Measurements from ENCODE around the gene EFNA1.
"Not testable (repeated sequence)": the region's sequence is repeated elsewhere in the genome, so short reads cannot be mapped to it uniquely, and the experiment has no call there.

Gene EFNA1

DNA sequence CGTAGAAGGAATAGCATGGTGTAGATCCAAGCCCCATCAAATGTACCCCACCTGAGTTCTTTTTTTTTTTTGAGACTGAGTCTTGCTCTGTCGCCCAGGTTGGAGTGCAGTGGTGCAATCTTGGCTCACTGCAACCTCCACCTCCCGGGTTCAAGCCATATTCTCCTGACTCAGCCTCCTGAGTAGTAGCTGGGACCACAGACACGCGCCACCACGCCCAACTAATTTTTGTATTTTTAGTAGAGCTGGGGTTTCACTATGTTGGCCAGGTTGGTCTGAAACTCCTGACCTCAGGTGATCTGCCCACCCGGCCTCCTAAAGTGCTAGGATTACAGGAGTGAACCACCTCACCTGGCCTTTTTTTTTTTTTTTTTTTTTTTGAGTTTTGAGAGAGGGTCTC, 9.6 kb upstream of the EFNA1 start:
- H3K36me3 ChIP-seq (ENCODE audit: control insufficient read depth, insufficient read depth, low read length); H3K9ac ChIP-seq (ENCODE audit: low read depth, low read length); H3K9me3 ChIP-seq (ENCODE audit: control insufficient read depth, insufficient read depth, low read length); H3K4me3 ChIP-seq (ENCODE audit: low read depth, low read length); H3K4me1 ChIP-seq (ENCODE audit: control insufficient read depth, insufficient read depth, low read length): not testable (repeated sequence)
- peaks cover 20% of the 10 kb centered on the region for H3K27me3 ChIP-seq (ENCODE audit: control insufficient read depth, insufficient read depth, low read length)

DNA sequence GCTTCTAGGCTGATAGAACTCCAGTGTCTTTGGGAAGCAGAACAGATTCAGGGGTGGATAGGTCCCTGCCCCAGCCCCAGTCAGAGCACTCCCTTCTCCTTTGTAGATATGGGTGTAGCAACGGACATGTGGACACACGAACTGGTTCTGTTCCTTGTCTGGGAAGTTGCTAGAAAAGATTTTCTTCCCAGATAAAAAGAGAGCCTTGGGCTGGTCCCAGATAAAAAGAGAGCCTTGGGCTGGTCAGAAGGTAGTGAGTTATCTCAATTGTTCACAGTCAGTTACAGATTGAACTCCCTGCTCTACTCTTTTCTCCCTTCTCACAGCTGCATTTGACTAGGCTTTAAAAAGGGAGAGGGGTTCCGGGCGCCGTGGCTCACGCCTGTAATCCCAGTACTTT, 7.4 kb upstream of the EFNA1 start:
- H3K9me3 ChIP-seq (ENCODE audit: control insufficient read depth, insufficient read depth, low read length): no peaks in the 10 kb centered on the region
- no peaks in the 10 kb centered on the region for H3K36me3 ChIP-seq (ENCODE audit: control insufficient read depth, insufficient read depth, low read length)
- no peak overlapping the region for H3K4me3 ChIP-seq (ENCODE audit: low read depth, low read length)
- peaks cover 7% of the 10 kb centered on the region for H3K4me1 ChIP-seq (ENCODE audit: control insufficient read depth, insufficient read depth, low read length)
- H3K27me3 ChIP-seq (ENCODE audit: control insufficient read depth, insufficient read depth, low read length): peaks cover 35% of the 10 kb centered on the region
- H3K9ac ChIP-seq (ENCODE audit: low read depth, low read length): no peak overlapping the region

DNA sequence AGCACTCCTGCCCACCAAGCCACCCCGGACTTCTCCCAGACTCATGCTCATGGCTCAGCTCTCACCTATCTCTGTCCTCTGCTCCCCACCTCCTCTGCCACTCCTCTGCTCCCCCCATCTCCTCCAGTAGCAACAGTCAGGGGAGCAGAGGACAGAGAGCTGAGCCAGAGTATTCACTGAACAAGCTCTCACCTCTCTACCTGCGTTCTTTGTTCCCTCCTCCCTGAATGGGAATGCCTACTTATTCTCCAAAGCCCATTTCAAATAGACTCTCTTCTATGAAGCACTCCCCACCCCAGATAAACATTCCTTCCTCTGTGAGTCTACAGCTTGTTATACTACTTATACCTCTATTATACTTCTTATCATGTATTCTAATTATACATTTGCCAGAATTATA, 6.4 kb upstream of the EFNA1 start:
- Histone ChIP-seq H3K36me3 (ENCODE audit: control insufficient read depth, insufficient read depth, low read length) (no peaks in the 10 kb centered on the region), H3K9me3 (ENCODE audit: control insufficient read depth, insufficient read depth, low read length) (no peaks in the 10 kb centered on the region), H3K4me3 (ENCODE audit: low read depth, low read length) (no peak overlapping the region), H3K9ac (ENCODE audit: low read depth, low read length) (no peak overlapping the region), H3K4me1 (ENCODE audit: control insufficient read depth, insufficient read depth, low read length) (peaks cover 10% of the 10 kb centered on the region), H3K27me3 (ENCODE audit: control insufficient read depth, insufficient read depth, low read length) (peaks cover 44% of the 10 kb centered on the region)

DNA sequence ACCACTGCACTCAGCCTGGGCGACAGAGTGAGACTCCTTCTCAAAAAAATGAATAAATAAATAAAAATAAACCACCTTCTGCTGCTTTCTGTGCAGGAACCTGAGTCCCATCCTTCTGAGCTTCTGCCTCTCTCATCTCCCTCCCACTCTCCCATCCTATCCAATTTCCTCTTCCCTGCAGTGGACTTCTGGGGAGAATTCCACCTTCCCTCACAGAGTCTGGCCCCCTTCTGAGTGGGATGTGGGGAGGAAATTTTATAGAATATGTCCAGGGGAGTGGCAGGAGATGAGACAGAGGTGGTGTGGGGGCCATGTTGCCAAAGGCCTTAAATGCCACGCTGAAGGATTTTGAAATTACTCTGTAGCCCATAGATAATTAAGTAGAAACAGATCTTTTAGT, 5.4 kb upstream of the EFNA1 start:
- peaks cover 13% of the 10 kb centered on the region for H3K4me1 ChIP-seq (ENCODE audit: control insufficient read depth, insufficient read depth, low read length)
- no peak overlapping the region for H3K9ac ChIP-seq (ENCODE audit: low read depth, low read length)
- H3K27me3 ChIP-seq (ENCODE audit: control insufficient read depth, insufficient read depth, low read length): peaks cover 55% of the 10 kb centered on the region
- no peaks in the 10 kb centered on the region for H3K9me3 ChIP-seq (ENCODE audit: control insufficient read depth, insufficient read depth, low read length)
- H3K36me3 ChIP-seq (ENCODE audit: control insufficient read depth, insufficient read depth, low read length): no peaks in the 10 kb centered on the region
- no peak overlapping the region for H3K4me3 ChIP-seq (ENCODE audit: low read depth, low read length)

DNA sequence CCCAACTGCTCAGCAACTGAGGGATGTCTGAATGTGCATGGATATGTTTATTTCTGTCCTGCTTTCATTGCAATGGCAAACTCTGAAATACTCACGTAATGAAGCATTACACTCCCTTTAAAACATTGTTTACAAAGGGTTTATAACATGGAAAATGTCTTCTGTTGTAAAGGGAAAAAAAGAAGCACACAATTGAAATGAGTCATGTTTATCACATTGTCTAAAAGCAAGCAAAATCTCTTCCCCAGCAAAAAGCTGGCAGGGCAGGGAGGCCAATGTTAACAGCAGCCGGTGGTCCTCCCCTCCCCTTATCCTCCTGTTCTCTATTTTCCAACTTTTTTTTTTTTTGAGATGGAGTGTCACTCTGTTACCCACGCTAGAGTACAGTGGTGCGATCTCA, 3.9 kb upstream of the EFNA1 start:
- Histone ChIP-seq H3K27me3 (ENCODE audit: control insufficient read depth, insufficient read depth, low read length) (peaks cover 65% of the 10 kb centered on the region), H3K36me3 (ENCODE audit: control insufficient read depth, insufficient read depth, low read length) (no peaks in the 10 kb centered on the region), H3K9me3 (ENCODE audit: control insufficient read depth, insufficient read depth, low read length) (no peaks in the 10 kb centered on the region), H3K9ac (ENCODE audit: low read depth, low read length) (no peak overlapping the region), H3K4me1 (ENCODE audit: control insufficient read depth, insufficient read depth, low read length) (peaks cover 21% of the 10 kb centered on the region), H3K4me3 (ENCODE audit: low read depth, low read length) (no peak overlapping the region)

DNA sequence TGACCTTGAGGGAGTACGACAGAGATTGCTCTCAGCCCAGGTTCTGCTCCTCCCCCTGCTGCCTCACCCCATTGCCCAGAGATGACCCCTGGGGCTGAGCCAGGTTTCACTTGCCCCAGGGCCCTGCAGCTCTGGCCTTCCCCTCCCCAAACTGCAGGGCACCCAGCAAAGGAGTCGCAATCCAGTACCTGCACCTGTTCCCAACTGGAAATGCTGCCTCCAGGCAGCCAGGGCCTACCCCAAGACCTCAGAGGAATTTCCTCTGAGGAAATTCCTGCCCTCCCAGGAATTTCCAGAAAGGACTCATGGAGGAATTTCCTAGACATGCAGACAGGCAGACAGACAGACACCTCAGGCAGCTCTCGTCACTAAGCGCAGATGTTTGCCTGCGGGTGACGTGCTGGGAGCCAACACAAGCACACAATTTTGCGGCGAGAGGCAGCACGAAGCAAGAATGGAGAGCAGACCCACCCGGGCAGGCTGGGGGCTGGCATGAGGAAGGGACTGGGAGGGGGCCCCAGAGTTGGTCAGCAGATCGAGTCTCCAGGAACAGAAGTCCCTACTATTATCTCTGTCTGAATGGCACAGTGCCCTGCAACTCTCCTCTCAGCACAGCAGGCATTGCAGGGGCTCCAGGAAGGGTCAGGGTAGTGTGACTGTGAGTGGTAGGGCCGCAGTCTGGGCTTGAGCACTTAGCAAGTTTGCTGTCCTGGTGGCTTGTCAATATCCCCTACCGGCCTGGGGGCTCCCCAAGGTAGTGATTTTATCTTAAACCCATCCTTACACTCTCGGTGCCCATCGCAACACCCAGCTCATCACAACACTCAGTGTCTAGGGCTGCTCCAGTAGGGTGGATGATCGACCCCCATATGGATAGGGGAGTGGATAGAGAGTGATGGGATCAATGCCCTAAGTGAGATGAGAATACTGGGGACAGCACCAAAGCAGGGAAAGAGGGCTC, 2.9 kb upstream of the EFNA1 start:
- Histone ChIP-seq H3K9ac (ENCODE audit: low read depth, low read length) (no peak overlapping the region), H3K4me1 (ENCODE audit: control insufficient read depth, insufficient read depth, low read length) (peaks cover 25% of the 10 kb centered on the region), H3K4me3 (ENCODE audit: low read depth, low read length) (peak overlapping the region; percentile 87), H3K36me3 (ENCODE audit: control insufficient read depth, insufficient read depth, low read length) (no peaks in the 10 kb centered on the region), H3K27me3 (ENCODE audit: control insufficient read depth, insufficient read depth, low read length) (peaks cover 70% of the 10 kb centered on the region), H3K9me3 (ENCODE audit: control insufficient read depth, insufficient read depth, low read length) (no peaks in the 10 kb centered on the region)

DNA sequence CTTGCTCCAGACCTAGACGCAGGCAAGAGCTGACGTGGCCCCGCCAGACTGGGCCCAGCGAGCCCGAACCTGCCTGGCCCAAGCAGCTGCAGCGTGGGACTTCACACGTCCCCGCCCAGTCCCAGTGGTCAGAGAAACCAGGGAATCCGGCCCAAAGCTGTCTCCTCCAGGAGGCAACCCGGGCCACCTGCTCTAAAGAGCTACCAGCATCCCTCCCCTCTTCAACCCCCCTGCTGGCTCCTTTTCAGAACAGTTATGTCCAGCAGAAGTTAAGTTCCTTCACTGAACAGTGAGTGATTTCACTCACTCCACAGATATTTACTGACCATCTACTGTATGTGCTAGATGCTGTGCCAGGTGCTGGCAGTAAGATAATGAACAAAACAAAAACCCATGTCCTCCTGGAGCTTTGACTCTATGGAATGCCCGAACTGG, 2.1 kb upstream of the EFNA1 start:
- peak overlapping the region; percentile 87 for H3K4me3 ChIP-seq (ENCODE audit: low read depth, low read length)
- H3K27me3 ChIP-seq (ENCODE audit: control insufficient read depth, insufficient read depth, low read length): peaks cover 68% of the 10 kb centered on the region
- peaks cover 30% of the 10 kb centered on the region for H3K4me1 ChIP-seq (ENCODE audit: control insufficient read depth, insufficient read depth, low read length)
- no peaks in the 10 kb centered on the region for H3K9me3 ChIP-seq (ENCODE audit: control insufficient read depth, insufficient read depth, low read length)
- H3K36me3 ChIP-seq (ENCODE audit: control insufficient read depth, insufficient read depth, low read length): no peaks in the 10 kb centered on the region
- no peak overlapping the region for H3K9ac ChIP-seq (ENCODE audit: low read depth, low read length)

DNA sequence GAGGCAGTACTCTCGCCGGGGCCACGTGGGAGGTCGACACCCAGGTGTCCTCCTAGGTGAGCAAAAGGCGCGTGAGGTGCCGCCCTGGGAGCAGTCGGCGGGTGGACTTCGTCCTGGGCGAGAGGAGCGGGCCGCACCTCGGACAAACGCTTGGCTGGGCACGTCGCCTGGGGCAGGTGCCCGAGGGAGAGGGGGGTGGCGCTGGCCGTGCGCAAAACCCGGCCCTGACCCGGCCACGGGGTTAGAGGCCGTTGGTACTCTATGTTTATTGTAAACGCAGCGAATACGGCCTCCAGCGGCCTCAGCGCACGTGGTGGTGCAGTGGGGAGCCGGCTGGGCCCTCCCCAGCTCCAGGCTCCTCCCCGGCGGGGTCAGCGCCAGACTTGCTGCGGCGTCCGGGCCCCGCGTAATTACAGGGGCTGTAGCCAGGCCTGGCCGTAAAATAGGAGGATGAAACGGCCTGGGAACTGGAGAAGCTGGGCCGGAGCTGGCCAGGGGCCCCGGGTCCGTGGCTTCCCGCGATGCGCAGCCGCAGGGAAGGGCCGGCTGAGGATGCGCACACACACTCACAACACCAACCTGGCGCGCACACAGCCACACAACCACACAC, 1.6 kb upstream of the EFNA1 start:
- Histone ChIP-seq H3K9me3 (ENCODE audit: control insufficient read depth, insufficient read depth, low read length) (no peaks in the 10 kb centered on the region), H3K27me3 (ENCODE audit: control insufficient read depth, insufficient read depth, low read length) (peaks cover 66% of the 10 kb centered on the region), H3K36me3 (ENCODE audit: control insufficient read depth, insufficient read depth, low read length) (no peaks in the 10 kb centered on the region), H3K4me1 (ENCODE audit: control insufficient read depth, insufficient read depth, low read length) (peaks cover 32% of the 10 kb centered on the region), H3K9ac (ENCODE audit: low read depth, low read length) (no peak overlapping the region), H3K4me3 (ENCODE audit: low read depth, low read length) (peak overlapping the region; percentile 87)

DNA sequence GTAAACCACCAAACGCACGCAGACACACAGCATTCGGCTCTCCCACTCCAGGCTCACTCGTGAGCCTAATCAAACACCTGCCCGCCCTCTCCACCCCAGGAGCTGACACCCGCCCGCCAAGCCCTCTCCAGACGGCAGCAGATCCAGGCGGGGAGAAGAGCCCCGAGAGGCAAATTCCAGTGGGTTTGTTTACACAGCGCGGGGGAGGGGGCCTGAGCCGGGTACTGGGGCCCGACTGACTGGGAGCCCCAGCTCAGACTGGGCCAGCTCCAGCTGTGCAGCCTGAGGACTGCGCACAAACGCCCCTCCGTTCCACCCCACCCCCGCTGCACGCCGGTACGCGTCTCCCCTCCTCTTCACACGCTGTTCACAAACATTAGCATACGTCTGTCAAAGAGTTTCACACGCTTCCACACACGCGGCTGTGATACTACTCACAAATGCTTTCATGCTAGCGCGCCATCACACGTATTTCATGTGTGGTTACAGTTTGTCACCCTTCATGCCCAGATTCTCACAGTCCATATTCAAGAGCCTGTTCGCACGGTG, 1.0 kb upstream of the EFNA1 start:
- peak overlapping the region; percentile 87 for H3K4me3 ChIP-seq (ENCODE audit: low read depth, low read length)
- peaks cover 68% of the 10 kb centered on the region for H3K27me3 ChIP-seq (ENCODE audit: control insufficient read depth, insufficient read depth, low read length)
- H3K9me3 ChIP-seq (ENCODE audit: control insufficient read depth, insufficient read depth, low read length): no peaks in the 10 kb centered on the region
- H3K36me3 ChIP-seq (ENCODE audit: control insufficient read depth, insufficient read depth, low read length): no peaks in the 10 kb centered on the region
- no peak overlapping the region for H3K9ac ChIP-seq (ENCODE audit: low read depth, low read length)
- H3K4me1 ChIP-seq (ENCODE audit: control insufficient read depth, insufficient read depth, low read length): peaks cover 32% of the 10 kb centered on the region

DNA sequence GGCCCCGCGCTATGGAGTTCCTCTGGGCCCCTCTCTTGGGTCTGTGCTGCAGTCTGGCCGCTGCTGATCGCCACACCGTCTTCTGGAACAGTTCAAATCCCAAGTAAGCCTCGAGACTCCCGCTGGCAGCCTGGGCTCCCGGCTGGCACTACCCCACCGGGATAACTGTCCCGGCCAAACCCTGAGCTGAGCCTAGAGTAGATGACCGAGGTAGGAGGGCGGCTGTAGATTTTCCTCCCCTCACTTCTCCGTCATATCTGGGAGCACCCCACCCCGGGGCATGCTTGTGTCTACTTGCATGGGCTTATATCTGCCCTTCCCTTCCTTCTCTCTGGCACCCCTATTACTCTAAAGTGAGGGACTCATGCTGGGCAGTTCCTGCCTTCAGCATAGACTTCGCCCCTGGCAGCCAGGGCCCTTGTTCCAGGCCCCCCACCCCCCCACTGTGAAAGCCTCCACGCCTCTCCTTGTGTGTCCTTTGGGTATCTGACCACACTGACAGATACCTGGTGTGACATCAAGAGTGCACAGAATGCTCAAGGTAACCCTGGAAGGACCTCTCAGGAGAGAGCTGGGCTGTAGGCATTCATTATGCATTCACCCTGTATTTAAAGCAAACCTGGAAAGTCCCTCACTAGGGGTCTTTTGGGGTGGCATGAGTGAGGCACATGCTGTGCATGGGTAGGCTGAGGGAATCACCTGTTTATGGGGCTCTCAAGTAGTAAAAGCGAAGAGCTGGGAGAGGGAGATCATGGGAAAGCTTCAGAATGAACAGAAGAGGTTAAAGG, 485 bp downstream of the EFNA1 start:
- H3K27me3 ChIP-seq (ENCODE audit: control insufficient read depth, insufficient read depth, low read length): peaks cover 68% of the 10 kb centered on the region
- no peaks in the 10 kb centered on the region for H3K9me3 ChIP-seq (ENCODE audit: control insufficient read depth, insufficient read depth, low read length)
- peaks cover 32% of the 10 kb centered on the region for H3K4me1 ChIP-seq (ENCODE audit: control insufficient read depth, insufficient read depth, low read length)

DNA sequence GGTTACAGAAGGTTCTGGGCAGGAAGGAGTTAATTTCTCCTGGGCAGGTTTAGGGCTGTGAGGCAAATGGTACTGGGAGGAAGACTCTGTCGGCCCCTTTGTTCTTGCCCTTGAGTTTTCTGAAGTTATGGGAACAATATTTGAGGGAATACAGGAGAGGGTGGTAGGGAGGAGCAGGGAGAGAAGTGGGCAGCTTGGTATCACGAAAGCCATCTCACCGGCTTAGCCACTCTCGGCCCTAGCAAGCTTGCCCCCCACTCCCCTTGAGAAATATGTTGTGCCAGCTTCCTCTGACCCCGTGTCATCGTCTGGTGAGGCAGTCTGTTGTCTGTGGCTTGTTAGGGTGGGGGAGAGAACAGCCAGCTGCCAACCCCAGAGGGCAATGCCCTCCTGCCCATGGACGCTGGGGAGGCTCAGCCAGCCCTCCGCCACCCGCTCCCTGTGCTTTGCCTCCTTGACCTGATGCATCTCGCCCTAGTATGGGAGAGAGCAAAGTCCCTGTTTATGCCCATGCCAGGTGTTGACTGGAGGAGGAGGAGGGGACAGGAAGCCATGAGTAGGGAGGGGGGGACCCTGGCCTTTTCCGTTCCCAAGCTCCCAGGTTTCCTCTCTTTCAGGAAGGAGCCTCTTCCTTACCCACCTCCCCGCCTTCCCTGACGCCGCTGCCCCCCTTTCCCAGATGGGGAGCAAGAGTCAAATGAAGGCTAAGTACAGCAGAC, 1.2 kb downstream of the EFNA1 start:
- Histone ChIP-seq H3K36me3 (ENCODE audit: control insufficient read depth, insufficient read depth, low read length) (no peaks in the 10 kb centered on the region), H3K27me3 (ENCODE audit: control insufficient read depth, insufficient read depth, low read length) (peaks cover 64% of the 10 kb centered on the region), H3K4me1 (ENCODE audit: control insufficient read depth, insufficient read depth, low read length) (peaks cover 32% of the 10 kb centered on the region), H3K4me3 (ENCODE audit: low read depth, low read length) (peak overlapping the region; percentile 87), H3K9me3 (ENCODE audit: control insufficient read depth, insufficient read depth, low read length) (no peaks in the 10 kb centered on the region), H3K9ac (ENCODE audit: low read depth, low read length) (no peak overlapping the region)

More for the DNA sequence above, 485 bp downstream of the EFNA1 start:
- Histone ChIP-seq H3K9ac (ENCODE audit: low read depth, low read length) (no peak overlapping the region), H3K4me3 (ENCODE audit: low read depth, low read length) (peak overlapping the region; percentile 87), H3K36me3 (ENCODE audit: control insufficient read depth, insufficient read depth, low read length) (no peaks in the 10 kb centered on the region)
